ENCODE measurements around the gene FIGNL2.

Gene FIGNL2

GRCh38 chr12:51873251-51873994, 24.9 kb upstream of the FIGNL2 start:
- no peak for DNase-seq

DNA sequence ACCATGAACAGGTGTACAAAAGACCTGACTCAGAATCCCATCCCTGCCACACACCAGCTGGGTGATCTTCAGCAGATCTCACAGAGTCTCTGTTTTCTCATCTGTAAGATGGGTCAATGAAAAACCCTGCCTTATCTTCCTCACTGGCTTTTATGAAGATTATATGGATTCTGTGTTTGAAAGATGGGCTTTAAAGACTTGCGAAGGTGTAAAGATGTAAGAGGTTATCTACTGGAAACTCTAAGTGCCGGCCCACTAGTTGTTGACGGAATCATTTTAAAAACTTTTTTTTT, 24.1 kb upstream of the FIGNL2 start:
- DNase-seq: no peak

GRCh38 chr12:51871918-51872688, 23.6 kb upstream of the FIGNL2 start:
- DNase-seq: no peak

DNA sequence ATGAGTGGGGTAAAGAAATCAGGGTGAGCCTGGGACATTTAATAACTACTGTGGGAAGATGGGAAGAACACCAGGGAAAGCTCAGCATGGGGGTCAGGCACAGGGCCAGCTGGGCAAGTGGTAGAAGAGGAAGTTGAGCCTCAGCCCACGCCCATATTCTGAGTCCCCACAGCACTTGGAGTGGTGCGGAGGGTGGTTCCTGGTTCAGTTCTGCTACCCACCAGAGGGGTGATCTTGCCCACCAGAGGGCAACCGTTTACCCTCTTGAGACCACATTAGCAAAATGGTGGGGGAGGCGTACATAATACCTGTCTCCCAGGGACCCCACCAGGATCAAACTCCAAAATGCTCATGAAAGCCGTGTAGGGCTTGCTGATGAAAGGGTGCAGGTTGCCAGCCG, 22.6 kb upstream of the FIGNL2 start:
- peak; percentile 27 to 44 for DNase-seq

DNA sequence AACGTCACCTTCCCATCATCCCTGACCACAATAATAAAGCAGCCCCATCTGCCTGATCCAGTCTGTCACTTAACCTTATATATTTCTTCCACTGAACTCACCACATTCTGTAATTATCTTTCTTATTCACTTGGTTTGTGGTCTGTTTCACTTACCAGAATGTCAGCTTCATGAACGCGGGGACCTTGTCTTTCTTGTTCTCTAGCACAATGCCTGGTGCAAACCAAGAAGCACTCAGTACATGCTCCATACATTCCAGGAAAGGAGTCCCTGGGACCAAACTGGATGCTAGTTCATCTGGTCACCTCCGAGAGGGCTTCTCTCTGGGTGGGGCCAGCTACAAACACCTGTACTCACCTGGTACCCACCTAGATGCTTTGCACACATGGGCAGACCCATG, 22.0 kb upstream of the FIGNL2 start:
- DNase-seq: no peak

DNA sequence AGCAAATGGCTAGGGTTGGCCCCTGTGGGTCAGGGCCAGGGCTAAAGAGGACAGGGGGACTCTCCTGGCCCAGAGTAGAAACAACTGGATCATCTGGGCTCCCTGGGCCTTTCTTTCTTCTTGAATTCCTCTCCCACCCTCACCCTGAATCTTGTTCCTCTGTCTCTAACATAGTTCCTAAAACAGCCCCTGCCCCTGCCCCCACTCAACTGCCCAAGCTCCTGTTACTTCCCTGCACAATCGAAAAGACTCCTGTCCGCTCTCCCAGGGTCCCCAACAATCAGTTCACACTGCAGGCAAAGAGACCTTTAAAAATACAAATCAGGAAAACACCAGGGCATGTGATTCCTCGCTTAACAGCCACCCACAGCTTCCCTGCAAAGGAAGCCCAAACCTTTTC, 21.4 kb upstream of the FIGNL2 start:
- no peak for DNase-seq

DNA sequence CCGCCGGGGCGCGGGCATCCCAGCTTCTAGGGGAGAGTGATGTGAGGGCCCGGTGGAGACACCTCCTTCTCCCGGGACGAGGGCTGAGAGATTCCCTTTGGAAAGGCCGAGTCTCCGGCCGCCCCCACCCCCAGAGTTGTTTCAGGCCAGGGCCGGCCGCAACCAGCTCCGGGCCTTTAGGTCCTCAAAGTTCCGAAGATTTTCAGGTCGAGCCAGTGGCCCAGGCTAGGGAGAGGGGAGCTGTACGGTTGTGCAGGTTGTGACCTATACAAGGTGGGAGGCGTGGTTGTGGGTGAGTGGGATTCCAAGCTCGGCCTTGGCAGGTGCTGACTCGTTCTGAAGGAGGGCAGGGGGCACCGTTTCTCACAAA, 21.0 kb upstream of the FIGNL2 start:
- DNase-seq: no peak

DNA sequence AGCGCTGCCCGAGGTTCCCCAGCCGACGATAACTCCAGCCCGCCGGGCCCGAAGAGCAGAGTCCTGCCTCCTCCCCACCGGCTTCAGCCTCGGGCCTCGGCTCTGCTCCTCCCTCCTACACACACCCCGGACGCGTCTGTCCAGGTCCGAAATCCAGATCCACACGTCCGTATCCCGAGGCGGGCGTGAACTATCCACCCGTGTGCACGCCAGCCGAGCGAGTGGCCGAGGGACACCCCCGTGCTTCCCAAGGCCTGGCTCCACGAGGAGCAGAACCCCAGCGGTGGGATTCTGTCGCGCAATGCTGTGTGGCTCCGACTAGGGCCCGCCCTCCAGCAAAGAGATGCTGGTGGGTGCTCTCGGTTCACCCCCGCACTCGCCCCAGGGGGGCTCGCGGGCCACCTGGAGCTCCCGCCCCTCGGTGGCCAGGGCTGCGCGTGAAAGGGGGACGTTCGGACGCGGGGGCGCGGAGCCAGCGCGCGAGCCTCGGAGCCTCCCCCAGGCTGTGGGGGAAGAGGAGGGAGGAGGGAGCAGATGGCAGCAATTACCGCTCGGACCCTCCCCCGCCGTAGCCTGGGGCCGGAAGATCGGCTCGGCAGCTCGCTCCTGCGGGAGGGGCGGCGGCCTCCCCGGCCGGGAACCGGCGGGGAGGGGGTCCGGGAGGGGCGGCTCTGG, 20.4 kb upstream of the FIGNL2 start:
- no peak for DNase-seq

DNA sequence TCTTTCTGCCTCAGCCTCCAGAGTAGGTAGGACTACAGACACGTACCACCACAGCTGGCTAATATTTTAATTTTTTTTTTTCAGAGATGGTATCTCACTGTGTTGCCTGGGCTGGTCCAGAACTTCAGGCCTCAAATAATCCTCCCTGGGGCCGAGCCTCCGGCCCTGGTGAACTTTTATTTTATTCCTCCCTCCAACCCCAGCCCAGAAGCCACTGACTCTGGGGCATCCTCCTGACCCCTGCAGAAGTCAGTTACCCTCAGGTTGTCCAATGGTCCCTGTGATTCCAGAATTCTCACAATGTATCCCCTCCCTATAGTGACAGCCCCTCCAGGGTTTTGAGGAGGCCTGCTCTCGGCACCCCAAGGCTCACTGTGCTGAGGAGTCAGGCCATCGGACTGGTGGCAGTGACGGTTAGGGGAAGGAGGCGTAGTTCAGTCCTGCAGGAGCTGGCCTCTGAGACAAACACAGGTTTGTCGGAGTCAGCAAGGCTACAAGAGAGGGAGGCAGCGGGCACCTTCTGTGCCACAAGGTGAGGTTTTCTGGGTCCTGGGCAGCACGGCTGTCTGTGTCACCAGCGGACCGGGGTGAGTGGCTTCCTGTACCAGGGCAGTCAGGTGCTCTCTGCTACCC, 19.4 kb upstream of the FIGNL2 start:
- DNase-seq: no peak

DNA sequence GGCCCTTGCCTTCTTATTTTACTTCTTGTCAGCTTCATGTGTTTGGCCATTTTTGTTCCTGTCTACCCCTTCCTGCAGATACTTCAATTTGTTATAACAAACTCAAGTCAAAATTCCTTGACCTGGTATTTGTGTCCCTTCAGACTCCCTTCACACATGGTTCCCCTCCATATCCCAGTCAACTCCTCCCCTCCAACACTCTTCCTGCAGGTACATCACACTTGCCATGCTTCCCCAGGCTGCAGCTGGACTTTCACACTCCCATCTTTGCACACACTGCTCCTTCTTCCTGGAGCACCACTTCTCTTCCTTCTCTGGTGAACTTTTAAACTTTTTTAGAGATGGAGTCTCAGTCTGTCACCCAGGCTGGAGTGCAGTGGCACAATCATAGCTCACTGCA, 18.9 kb upstream of the FIGNL2 start:
- no peak for DNase-seq

DNA sequence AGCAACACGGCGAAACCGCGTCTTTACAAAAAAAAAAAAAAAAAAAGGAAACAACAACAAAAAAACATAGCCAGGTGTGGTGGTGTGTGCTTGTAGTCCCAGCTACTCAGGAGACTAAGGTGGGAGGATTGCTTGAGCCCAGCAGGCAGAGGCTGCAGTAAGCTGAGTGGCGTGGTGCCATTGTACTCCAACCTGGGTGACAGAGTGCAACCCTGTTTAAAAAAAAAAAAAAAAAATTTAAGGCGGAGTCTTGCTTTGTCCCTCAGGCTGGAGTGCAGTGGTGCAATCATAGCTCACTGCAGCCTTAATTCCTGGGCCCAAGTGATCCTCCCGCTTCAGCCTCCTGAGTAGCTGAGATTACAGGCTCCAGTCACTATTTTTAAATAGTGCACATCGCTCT, 18.2 kb upstream of the FIGNL2 start:
- no peak for DNase-seq

DNA sequence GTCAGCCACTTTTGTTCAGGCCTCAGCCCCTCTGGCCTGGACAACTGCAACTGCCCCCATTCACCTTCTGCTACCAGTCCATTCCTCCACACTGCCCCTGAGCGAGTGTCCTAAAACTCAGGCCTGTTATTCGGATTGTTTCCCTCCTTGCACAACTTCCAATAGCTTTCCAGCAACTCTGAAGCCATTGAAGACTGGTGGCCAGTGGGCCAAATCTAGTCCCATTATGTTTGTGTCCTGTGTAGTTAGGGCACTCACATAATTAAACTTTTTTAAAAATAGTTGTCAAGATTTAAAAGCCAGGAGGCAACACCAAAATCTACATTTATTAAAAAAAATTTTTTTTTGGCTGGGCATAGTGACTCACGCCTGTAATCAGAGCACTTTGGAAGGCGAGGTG, 17.8 kb upstream of the FIGNL2 start:
- no peak for DNase-seq

DNA sequence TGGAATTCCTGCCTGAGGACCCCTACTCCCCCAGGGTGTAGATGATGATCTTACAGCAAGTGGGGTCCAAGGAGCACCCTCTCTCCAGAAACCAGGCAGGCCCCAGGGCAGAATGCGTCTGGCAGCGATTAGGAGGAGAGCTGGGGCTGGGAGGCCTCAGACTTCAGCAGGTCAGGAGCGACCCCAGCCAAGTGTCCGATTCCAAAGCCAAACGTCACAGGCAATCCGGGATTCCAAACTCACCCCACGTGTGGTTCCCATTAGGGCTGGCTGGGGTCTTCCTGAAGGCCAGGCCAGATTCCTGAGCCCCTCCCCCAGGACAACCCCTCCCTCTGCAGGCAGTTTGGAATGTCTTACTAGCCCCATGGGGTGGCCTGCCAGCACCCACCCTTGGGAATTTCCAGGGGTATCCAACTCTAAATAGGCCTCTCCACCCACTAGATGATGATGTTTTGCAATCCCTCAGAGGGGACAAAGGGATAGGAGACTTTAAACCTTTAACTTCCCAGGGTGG, 17.3 kb upstream of the FIGNL2 start:
- no peak for DNase-seq

DNA sequence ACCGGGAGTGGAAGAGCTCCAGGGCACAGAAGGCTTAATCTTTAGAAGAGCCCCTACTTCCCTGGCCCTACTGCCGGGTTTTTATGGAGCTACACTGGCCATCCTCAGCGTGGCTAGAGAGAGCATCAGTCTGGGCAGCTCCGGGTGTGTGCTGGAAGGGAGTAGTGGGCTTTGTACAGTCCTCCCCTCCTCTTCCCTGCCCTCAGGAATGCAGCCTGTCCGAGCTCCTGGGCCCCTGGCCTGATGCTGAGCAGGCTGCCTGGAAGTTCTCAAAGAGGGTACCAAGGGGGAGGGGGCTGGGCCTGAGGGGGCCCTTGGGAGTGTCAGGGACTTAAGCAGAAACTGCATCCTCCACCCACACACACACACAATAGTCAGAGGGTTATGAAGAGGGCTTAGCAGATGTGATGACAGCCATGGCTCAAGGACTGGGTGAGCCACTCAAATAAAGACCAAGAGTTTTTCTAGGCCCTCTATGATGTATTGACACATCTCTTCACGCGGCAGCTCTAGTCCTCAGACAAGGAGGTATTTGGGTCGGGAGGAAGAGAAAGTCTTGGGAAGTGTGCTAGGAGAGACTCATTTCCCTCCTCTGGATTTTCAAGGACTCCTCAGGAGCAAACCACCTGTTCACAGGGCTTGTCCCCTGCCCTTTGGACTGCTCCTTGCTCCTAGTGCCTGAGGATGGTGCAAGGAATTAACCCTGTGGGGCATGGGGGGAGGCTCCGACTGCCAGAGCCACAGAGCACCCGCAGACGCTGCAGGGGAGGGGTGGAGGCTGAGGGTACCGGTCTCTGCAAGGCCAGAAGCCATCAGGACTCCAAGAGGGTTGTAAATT, 16.5 kb upstream of the FIGNL2 start:
- DNase-seq: no peak

DNA sequence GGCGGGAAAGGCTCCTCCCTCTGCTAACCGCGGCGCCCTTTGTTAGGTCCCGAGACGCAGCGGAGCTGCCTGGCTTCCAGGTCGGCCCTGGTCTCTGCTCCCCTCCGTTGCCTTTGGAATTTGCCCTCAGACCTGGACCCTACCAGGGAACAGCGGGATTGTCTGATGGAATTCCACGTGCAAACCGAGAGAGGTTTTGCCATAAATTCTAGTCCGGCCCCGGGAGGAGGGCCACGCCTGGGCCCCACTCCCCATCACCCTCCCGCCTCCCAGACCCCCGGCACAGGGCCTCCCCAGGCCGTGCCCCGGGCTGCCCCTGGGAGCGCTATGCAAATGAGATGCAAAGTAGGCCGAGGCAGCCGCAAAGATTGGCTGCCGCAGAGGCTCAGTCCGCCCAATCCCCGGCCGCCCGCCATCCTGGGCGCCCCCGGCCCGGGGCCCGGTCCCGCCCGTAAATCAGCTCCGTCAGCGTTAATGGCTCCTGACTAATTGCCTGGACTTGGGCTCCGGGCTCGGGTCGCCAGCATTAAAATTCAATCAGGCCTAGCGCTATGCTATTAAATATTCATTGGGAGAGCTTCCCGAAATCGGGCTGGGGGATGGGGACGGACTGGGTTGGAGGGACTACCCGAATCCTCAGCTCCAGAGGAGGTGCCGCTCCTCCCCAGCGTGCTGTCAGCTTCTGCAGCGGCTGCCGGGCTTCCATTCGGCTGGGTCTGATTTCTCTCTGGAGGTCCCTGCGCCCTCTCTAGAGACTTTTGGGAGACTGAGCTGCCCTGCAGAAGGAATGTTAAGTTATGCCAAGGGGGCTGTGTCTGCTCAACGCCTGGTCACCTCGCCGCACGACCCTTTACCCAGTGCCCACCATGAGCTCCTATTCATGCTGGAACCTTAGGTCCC, 15.7 kb upstream of the FIGNL2 start:
- no peak for DNase-seq

DNA sequence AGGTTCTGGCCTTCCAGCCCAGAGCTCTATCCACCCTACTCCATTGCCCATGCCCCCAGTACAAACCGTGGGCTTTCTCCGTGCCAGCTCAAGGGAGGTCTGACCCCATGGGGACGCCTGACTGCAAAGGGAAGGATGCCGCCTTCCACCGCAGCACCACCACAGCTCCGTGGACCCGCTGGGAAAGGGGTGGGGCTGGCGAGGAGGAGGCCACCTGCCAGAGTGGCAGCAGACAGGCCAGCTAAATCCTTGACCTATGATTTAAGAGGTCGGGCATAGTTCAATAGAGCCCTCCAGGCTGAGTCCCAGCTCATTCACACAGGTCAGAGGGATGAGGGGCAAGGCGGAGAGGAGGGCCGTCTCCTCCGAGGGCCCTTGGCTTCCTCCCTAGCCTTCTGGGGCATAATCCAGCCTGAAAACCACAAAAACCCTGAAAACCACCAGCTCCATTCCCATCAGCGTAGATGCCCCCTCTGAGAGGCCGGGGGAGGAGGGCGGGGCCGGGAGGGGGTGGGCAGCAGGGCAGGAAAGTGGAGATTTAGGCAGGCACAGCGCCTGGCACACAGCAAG, 14.9 kb upstream of the FIGNL2 start:
- DNase-seq: no peak

- DNase-seq: no peak
These were observed 14.4 kb upstream of the FIGNL2 start for GRCh38 chr12:51862947-51863346.

DNA sequence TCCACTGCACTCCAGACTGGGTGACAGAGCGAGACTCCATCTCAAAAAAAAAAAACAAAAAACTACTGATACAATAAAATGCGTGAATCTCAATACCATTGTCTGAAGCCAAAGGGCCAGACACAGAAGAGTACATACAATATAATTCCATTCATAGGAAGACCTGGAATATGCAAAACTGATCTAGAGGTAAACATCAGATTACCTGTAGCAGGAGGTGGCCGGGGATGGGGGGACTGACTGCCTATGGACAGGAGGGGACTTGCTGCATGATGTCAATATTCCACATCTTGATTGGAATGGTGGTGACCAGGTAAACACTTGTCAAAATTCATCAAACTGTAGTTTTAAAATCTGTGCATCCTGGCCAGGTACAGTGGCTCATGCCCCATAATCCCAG, 12.5 kb upstream of the FIGNL2 start:
- no peak for DNase-seq

GRCh38 chr12:51855586-51856428, 7.3 kb upstream of the FIGNL2 start:
- DNase-seq: no peak
